8988T (cell line): ENCODE results near the gene TUBB8B.
"Not testable (repeated sequence)": the region's sequence is repeated elsewhere in the genome, so short reads cannot be mapped to it uniquely, and the experiment has no call there.

ENCODE experiments used
- DNase-seq: peaks from one replicate; pipeline ENCODE4 v3.0.0; 2011

TUBB8B gene

GRCh38 chr18:11383-12274 is 37.8 kb downstream of the TUBB8B start:
- not testable (repeated sequence) for DNase-seq

GRCh38 chr18:10624-11184 is 38.7 kb downstream of the TUBB8B start:
- not testable (repeated sequence) for DNase-seq

GRCh38 chr18:9937-10336 is 39.5 kb downstream of the TUBB8B start:
- DNase-seq: not testable (repeated sequence)
